Peyer's patch (tissue), 4 donors: ENCODE data around the gene AR. TPM values are rescaled to one million over a fixed set of nuclear protein-coding genes. Genes with fewer than 3 reads are reported as not detected.

Experiments
- DNase-seq, 3 donors: peaks; one replicate each; pipeline ENCODE4 v3.0.0-alpha.2; 2017 to 2019
- H3K27ac ChIP-seq, 4 donors: fragments of 200-600 bp; sonication (generic); one replicate each; pipeline ENCODE4 v1.5.1; 2016 to 2019
- H3K27me3 ChIP-seq, 2 donors: fragments of 200-600 bp; sonication (generic); one replicate each; pipeline ENCODE4 v1.5.1; 2019
- H3K36me3 ChIP-seq, 3 donors: fragments of 200-600 bp; sonication (generic); one replicate each; pipeline ENCODE4 v1.5.1; 2016 to 2019
- H3K4me1 ChIP-seq, 4 donors: fragments of 200-600 bp; sonication (generic); one replicate each; pipeline ENCODE4 v1.5.1; 2016 to 2019
- H3K4me3 ChIP-seq, 4 donors: fragments of 200-600 bp; sonication (generic); 1 replicate in 3 of 4; 2 replicates in 1 of 4; pipeline ENCODE4 v1.5.1; 2016 to 2019; ENCODE audit warnings: mild to moderate bottlenecking in 1 of 4
- H3K9me3 ChIP-seq, 4 donors: fragments of 200-600 bp; sonication (generic); one replicate each; pipeline ENCODE4 v1.5.1; 2016 to 2019; ENCODE audit warnings: mild to moderate bottlenecking in 1 of 4
- POLR2A ChIP-seq, 2 donors: fragments of 450-650 bp; IDR thresholded peaks; one replicate each; pipeline ENCODE4 v1.5.1; 2017; ENCODE audit warnings: antibody characterized with exemption in 2 of 2, mild to moderate bottlenecking in 2 of 2, moderate library complexity in 2 of 2
- total RNA-seq, 4 donors: library from RNA; depleted of rRNA; stranded (reverse); fragments of >200 nt; gene quantifications; one replicate each; pipeline ENCODE4 v1.1.0, GENCODE V29; 2016
- TF ChIP-seq, protein P1 (sequence below), 6 experiments: fragments of 450-650 bp in 4 of 6; fragments of 200-600 bp in 2 of 6; sonication (generic) in 1 of 6; IDR thresholded peaks; one replicate each; pipeline ENCODE4 v1.5.1; 2017 to 2019; ENCODE audit warnings: antibody characterized with exemption in 6 of 6, mild to moderate bottlenecking in 3 of 6, moderate library complexity in 1 of 6

AR gene
- total RNA-seq, 4 donors from 2014 or later = 0.70 to 2.5 (median 1.2) TPM

- Histone ChIP-seq H3K27ac (no peak overlapping the region), H3K36me3 (no peaks in the 10 kb centered on the region), H3K9me3 (no peaks in the 10 kb centered on the region), H3K27me3 (no peaks in the 10 kb centered on the region), H3K4me3 (no peak overlapping the region), H3K4me1 (no peaks in the 10 kb centered on the region)
- no peak for DNase-seq
- TF ChIP-seq POLR2A (IDR thresholded peaks at IDR 0.05) = no peak
- TF ChIP-seq, protein P1, sequence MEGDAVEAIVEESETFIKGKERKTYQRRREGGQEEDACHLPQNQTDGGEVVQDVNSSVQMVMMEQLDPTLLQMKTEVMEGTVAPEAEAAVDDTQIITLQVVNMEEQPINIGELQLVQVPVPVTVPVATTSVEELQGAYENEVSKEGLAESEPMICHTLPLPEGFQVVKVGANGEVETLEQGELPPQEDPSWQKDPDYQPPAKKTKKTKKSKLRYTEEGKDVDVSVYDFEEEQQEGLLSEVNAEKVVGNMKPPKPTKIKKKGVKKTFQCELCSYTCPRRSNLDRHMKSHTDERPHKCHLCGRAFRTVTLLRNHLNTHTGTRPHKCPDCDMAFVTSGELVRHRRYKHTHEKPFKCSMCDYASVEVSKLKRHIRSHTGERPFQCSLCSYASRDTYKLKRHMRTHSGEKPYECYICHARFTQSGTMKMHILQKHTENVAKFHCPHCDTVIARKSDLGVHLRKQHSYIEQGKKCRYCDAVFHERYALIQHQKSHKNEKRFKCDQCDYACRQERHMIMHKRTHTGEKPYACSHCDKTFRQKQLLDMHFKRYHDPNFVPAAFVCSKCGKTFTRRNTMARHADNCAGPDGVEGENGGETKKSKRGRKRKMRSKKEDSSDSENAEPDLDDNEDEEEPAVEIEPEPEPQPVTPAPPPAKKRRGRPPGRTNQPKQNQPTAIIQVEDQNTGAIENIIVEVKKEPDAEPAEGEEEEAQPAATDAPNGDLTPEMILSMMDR (IDR thresholded peaks at IDR 0.05) = no peak
Measured at GRCh38 chrX:67607466-67607865, 63.6 kb downstream of the AR start.

GRCh38 chrX:67610282-67610681 lies 66.5 kb downstream of the AR start:
- TF ChIP-seq, protein P1 (IDR thresholded peaks at IDR 0.05) = no peak
- TF ChIP-seq POLR2A (IDR thresholded peaks at IDR 0.05) = no peak
- no peaks in the 10 kb centered on the region for H3K4me1 ChIP-seq
- no peak for DNase-seq
- no peaks in the 10 kb centered on the region for H3K27me3 ChIP-seq
- H3K9me3 ChIP-seq = no peaks in the 10 kb centered on the region
- no peak overlapping the region for H3K27ac ChIP-seq
- H3K4me3 ChIP-seq = no peak overlapping the region
- H3K36me3 ChIP-seq = no peaks in the 10 kb centered on the region

DNA sequence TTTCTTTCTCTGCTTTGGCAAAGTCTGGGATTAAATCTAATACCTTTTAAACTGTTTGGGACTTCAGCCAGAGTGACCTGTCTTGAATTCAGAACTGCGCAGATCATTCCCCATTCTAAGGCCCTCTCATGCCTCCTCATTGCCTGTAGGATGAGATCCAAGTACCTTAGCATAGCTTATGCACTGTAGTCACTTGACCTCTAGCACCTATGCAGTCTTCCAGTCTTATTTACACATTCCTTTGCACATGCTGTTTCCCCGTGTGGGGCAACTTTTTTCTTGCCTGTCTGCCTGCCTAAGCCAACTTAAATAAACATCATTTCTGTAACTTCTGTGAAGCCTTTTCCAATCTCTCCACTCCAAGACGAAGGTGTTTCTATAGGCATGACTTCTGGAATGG lies 68.4 kb downstream of the AR start:
- Histone ChIP-seq H3K9me3 (no peaks in the 10 kb centered on the region), H3K36me3 (no peaks in the 10 kb centered on the region), H3K27ac (no peak overlapping the region), H3K4me3 (no peak overlapping the region), H3K27me3 (no peaks in the 10 kb centered on the region), H3K4me1 (no peaks in the 10 kb centered on the region)
- no peak for TF ChIP-seq POLR2A (IDR thresholded peaks at IDR 0.05)
- TF ChIP-seq, protein P1 (IDR thresholded peaks at IDR 0.05) = no peak
- DNase-seq = no peak

DNA sequence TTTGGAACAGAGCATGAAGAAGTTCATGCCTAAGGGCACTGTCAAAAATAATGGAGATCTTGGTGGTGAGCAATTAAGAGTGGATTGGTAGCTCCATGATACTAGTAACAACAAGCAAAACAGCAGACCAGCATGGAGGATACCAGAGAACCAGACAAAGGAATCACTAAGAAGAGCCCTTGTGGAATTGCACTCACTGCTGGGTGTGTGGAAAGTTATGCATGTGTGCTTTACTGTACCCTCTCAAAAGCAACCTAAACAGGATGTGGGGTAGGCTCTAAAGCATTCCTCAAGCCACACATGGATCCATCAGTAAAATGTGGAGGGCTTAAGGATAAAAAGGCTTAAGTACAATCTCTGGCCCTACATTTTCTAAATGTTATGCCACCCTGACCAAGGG lies 69.5 kb downstream of the AR start:
- Histone ChIP-seq H3K4me3 (no peak overlapping the region), H3K27me3 (no peaks in the 10 kb centered on the region), H3K4me1 (no peaks in the 10 kb centered on the region), H3K36me3 (no peaks in the 10 kb centered on the region), H3K27ac (no peak overlapping the region), H3K9me3 (no peaks in the 10 kb centered on the region)
- TF ChIP-seq, protein P1 (IDR thresholded peaks at IDR 0.05) = no peak
- TF ChIP-seq POLR2A (IDR thresholded peaks at IDR 0.05) = no peak
- no peak for DNase-seq

- TF ChIP-seq, protein P1 (IDR thresholded peaks at IDR 0.05) = no peak
- no peak for TF ChIP-seq POLR2A (IDR thresholded peaks at IDR 0.05)
- no peaks in the 10 kb centered on the region for H3K27me3 ChIP-seq
- no peak overlapping the region for H3K4me3 ChIP-seq
- H3K4me1 ChIP-seq = no peaks in the 10 kb centered on the region
- H3K9me3 ChIP-seq = no peaks in the 10 kb centered on the region
- DNase-seq = no peak
- no peaks in the 10 kb centered on the region for H3K36me3 ChIP-seq
- no peak overlapping the region for H3K27ac ChIP-seq
Measured at GRCh38 chrX:67613996-67614395, 70.2 kb downstream of the AR start.

GRCh38 chrX:67614423-67614822 lies 70.6 kb downstream of the AR start:
- Histone ChIP-seq H3K4me1 (no peaks in the 10 kb centered on the region), H3K27me3 (no peaks in the 10 kb centered on the region), H3K9me3 (no peaks in the 10 kb centered on the region), H3K4me3 (no peak overlapping the region), H3K27ac (no peak overlapping the region), H3K36me3 (no peaks in the 10 kb centered on the region)
- no peak for DNase-seq
- TF ChIP-seq POLR2A (IDR thresholded peaks at IDR 0.05) = no peak
- TF ChIP-seq, protein P1 (IDR thresholded peaks at IDR 0.05) = no peak
